Activated CD4-positive, CD25-positive, alpha-beta regulatory T cell treated with anti-CD3 and anti-CD28 coated beads, Interleukin-2, amount 50 U/mL, for 72 hours (primary cell): ENCODE data around the gene DAB1.
"Not testable (repeated sequence)": the region's sequence is repeated elsewhere in the genome, so short reads cannot be mapped to it uniquely, and the experiment has no call there.

Source experiments
- DNase-seq: peaks from one replicate; pipeline ENCODE4 v3.0.0; 2021

DAB1 gene

DNA sequence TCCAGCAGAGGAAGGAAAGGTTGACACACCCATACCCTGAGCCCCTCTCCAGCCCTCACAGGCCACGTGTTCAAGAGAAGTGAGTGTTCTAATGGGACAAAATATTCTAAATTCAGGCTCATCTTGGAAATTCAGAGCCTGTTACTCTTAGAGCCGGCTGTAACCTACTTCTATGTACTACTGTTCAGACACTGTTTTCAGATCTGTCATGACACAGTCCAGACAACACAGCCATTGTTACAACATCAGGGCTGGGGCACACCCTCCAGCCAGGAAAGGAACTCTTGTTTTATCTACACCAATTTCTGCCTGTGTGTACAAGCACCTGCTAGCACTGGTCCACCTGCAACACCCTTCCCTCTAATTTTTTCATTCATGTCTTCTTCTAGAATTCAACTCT is 312.7 kb downstream of the DAB1 start:
- DNase-seq, result no peak

DNA sequence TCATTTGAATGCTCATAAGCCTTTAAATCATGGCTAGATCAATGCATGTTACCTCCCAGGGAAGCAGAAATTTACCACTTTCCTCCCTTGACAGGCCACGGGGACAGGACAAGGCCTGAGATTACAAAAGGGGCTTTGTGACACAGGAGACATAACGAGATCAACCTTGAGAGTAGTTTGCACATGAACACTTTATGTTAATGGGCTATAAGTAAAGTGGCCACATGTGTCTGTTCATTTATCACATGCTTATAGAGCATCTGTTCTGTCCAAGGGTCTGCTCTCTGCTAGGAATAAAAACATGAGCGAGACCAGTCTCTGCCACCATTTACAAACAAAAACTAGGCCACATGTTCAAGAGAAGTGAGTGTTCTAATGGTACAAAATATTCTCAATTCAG is 314.0 kb downstream of the DAB1 start:
- no peak for DNase-seq

DNA sequence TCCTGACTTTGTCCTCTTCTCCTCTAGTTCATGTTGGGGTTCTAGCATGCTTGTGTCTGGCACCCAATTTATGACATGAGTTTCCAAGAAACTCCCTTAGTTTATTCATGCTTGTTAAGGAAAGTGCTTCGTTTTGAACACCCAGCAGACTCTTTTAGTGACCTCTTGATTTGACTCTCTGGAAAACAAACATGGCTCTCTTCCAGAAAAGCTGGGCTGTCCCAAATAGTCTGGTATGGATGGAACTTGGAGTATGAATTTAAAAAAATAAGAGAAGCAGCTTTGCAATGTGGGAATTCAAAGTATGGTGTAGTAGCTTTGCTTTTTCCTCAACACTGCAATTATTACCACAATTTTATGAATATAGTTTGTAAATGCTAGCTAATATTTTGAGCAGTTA is 314.6 kb downstream of the DAB1 start:
- no peak for DNase-seq

DNA sequence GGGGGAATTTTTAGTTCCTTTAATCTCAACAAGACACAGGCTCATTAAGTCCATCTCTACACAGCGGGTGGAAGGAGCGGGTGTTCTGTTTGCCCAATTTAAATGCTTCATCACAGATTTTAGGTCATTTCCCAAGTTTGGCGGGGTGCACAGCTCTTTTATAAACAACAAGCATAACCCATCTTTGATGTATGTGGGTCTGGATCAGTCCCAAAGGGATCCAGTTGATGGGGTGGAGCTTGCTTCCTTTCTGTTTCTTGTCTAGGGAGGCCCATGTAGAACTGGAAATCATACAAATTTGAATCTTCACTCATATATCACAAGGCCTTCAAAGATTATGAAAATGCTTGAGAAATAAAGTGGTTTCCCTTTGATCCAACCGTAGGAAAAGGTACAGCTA is 317.6 kb downstream of the DAB1 start:
- DNase-seq, result no peak

DNA sequence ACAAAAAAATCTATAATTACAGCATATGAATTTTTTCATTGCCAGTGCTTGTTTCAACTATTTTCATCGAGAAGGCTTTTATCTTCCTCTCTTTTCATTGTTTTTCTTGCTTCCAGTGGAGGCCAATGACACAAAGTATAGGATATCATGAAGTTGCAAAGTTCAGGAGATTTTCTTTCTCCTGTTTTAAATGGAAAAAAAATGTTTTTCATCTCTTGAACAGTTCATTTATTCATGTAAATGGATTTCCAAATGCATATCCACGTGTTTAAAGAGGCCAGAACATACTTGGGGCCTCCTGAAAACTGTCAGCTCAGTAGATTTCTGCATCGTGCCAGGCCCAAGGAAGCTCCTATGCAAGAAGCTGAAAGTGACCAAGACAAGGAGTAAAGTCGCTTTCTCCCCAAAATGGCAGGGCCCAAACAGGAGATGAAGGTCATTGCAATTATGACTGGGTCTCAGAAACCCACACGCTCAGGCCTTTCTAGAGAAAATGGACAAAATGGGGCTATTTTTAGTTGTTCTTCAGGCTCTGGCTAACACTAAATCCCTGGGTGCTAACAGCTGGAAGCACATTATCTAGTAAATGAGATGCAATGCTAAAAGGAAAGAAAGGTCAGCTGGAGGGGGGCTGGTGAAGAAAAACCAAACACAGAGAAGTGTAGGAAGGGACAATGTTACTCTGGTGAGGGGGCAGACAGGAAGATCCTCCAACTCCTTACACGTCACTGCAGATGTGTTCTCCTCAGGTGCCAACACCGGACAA is 321.1 kb downstream of the DAB1 start:
- DNase-seq, result no peak

DNA sequence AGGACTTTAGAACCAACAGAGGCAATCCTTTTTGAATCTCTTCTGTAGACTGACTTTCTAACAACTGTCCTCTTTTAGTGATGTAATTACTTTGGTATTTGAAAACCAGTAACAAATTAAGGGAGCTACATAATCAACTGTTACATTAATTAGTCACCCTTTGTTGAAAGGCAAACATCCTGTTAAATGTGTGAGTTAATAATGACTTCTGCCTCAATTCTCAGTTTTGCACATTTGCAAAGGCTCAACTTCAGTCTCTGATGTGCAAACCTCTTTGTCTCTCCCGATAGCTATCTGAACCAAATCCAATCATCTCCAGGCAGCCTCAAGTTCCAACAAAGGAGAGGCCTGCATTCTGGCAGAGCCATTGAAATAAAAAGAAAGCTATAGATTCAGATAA is 322.7 kb downstream of the DAB1 start:
- DNase-seq, result no peak

DNA sequence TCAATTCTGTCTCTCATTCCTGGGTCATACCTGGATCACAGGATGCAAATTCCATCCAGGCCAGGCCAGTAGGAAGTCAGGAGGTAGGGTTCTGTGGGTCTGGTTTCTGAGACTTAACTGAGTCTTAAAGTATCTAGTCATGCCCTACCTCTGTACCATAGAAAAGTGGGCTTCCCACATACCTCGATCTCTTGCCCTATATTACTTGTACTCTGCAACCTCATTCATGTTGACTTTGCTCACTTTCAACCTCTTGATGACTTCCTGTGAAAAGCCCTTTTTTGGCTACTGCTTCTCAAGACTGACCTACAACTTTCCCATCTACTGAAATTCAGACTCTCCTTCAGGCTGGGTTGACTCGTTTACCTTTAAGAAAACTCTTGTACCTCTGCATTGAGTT is 329.1 kb downstream of the DAB1 start:
- DNase-seq, result no peak

DNA sequence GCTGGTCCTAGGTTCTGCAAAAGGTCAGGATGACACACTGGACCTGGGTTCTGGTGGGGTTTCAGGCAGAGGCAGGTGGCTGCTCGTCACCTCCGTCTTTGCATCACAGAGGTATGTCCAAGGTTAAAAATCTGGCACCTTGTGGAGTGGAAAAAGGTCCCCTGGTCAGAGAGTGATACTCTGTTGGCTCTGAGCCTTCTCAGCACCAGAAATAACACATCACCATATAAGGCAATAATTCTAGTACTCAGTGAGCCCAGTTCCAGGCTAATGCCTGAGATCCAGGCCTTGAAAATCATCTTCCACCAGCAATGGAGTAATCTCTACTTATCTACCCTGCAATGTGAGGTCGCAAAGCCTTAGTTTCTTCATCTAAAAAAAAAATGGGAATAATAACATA is 330.7 kb downstream of the DAB1 start:
- no peak for DNase-seq

DNA sequence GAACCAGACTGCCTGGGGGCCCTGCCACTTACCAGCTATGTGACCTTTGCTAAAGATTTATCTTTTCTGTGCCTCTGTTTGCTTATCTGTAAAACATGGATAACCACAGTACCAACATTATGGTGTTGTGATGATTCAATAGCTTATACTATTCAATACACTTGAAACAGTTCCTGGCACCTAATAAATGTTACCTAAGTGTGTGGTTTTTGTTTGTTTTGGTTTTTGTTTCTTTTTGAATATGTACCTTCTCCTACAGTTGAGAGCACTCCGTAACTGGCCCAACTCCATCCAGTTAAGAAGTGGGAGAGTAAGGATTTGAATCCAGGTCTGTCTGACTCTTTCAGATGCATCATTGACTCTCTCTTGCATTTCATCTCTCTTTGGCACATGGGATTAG is 332.2 kb downstream of the DAB1 start:
- no peak for DNase-seq

DNA sequence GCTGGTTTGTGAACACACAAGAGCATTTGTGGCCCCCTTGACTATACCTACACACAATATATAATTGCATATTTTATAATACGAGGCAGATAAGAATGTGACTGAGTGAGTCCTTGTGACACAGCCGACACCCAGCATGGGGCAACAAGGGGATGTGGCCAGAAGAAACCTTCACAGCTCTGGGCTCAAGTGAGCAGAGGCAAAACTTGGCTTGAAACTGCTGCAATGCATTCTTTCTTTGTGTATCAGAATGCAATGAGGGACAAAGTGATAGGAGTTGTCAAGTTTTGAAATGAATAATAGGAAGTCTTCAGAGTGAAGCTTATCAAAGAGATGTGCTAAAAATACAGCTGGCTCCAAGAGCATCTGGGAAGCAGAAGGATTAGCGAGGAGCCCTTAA is 334.0 kb downstream of the DAB1 start:
- no peak for DNase-seq

DNA sequence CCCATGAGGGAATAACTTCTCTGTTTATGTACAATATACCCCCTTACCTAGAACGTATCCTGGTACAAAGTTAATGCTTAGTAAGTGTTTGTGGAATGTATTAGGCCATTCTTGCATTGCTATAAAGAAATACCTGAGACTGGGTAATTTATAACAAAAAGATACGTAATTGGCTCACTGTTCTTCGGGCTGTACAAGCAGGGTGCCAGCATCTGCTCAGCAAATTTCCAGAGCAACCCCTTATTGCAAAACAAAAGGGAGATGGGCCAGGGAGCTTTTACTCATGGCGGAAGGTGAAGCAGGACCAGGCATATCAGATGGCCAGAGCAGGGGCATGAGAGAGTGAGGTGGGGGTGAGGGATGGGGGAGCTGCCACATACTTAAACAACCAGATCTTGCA is 334.6 kb downstream of the DAB1 start:
- no peak for DNase-seq

DNA sequence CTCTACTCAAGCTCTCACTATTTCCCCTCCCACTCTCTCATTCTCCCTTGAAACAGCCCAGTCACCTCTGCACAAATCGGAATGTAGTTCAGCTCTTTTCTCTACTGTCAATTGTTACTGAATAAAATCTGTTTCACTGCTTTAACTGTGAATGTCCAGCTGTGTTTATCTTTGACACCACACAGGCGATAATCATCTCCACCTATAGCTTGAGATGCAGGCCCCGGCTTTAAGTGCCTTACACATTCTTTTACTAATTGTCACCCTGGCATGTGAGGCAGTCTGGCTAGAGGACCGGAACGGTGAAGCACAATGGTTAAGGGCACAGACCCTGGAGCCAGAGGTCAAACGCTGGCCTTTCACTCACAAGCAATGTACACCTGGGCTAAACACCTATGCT is 335.2 kb downstream of the DAB1 start:
- DNase-seq, result no peak

DNA sequence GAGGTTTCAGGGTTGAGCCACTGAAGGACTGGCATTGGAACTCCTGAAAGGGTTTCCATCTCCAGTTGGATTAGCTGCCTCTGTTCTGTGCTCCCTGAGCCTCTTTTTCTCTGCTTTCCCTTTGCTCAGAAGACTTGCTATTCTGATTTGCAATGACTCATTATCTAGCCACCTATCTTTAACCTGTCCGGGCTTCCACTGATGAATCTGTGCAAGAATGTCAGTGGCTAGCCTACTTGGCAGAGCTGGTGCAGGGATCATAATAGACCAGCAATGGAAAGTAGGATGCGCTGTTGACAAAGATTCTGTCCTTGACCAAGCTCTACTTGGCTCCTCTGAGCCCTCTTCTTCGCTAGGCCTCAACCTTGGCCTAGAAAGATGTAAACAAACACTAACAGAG is 336.2 kb downstream of the DAB1 start:
- not testable (repeated sequence) for DNase-seq

DNA sequence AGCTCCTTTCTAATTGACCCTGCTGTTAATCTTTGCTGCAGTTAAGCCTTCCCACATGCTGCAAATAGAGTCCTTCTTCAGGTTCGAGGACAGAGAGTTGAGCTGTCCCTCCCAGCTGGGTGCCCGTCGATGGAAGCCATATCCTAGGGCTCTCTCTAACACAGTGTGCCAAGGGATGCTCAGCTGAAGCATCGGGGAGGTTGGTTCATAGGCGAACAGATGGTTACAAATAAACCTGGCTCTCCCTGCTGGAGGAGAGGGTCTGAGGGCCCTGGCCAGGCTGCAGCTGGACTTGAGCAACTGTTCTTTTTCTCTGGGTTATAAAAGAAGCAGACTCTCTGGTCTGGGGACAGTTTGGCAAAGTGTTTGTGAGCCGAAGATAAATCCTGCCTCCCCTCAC is 337.7 kb downstream of the DAB1 start:
- no peak for DNase-seq

DNA sequence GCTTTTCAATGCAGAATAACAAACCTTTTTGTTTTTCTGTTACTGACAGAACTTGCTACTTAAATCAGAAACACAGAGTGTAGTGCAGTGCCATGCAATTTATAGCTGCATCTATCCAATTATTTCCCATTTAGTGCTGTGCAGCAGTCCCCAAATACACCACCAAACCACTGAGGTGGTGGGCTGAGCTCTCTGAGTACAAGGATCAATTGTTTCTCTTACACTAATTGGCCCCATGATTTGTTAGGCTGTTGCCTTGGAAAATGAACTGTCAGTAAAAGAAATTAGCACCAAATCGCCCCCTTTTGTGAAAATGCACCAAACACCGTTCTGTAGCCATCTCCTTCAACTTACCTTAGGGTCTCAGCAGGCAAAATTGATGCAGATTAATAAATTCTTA is 339.2 kb downstream of the DAB1 start:
- no peak for DNase-seq

DNA sequence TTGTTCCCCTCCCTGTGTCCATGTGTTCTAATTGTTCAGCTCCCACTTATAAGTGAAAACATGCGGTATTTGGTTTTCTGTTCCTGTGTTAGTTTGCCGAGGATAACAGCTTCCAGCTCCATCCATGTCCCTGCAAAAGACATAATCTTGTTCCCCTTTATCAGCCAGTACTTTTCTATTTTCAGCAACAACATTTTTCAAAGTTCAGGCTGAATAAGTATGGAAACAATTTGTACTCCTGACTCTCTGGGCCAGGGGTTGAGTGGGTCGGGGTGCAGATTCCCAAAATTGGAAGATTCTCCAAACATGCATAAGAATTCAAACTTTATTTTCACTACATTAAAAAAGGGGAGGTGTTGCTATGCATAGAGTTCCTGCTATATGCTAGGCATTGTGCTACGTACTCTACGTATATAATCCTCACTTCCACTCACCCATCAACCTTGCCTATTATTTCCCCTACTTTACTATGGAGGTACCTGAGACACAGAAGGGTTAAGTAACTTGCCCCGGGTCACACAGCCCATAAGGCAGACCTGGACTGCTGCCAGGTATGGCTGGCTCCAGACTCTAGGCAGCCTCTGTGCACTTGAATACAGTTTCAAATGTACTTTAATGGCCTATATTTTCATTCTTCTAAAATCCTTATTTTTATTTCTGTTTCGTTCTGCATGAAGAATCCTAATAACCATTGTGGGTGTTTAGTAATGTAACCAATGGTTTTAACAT is 341.0 kb downstream of the DAB1 start:
- no peak for DNase-seq

DNA sequence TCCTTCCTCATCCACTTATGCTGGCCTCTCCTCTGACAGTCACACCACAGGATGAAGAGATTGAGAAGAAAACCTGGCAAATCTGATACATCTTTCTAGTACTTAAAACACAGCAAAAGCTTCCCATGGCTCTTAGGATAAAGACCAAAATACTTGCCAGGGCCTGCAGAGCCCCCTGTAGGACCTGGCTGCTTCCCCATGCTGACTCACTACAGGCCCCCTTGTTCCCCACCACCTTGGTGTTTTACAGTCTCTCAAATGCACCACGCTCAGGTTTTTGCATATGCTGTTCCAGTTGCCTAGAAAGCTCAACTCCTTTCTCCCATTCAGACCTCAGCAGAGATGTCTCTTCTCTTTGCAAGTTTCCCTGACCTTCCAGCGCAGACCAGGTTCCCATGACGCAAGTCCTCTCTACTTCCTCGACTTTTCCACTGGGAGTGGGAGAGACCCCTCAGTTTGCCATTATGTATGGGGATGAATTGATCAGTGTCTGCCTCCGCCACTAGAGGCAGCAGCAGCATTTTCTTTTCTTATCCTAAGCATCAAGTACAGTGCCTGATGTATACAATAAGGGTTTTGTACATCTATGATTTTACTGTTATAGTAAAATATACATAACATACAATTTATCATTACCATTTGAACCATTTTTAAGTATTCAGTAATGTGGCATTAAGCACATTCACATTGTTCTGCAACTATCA is 344.3 kb downstream of the DAB1 start:
- no peak for DNase-seq

DNA sequence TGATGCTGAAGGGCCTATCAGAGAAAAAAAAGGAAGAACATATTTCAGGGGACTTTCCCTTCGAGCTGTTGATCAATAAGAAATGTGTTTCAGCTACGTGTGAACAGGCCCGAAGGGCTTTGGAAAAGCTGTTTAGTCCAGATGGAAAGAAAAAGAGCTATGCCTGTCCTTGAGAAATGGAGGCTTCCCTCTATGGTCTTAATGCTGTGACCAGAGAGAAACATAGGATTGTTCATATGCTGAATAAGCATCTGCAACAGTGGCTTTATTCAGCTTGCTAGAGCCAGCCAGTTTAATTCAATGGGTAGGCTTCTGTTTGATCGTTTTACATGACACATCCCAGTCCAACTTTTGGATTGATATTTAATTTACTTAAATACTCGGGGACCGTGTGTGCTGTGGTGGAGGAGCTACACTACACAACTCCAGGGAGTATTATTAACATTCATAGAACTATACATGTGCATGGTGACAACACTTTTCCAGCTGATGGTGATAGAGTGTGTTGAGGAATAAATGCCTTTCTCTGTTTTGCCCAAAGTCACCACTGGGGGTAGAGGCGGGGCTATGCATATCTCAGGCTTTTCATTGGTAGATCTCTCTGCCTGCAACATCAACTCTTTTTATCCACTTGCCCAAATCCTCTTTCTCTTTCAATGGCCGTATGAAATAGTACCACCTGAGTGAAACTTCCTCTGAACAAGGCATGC is 351.3 kb downstream of the DAB1 start:
- DNase-seq, result no peak

DNA sequence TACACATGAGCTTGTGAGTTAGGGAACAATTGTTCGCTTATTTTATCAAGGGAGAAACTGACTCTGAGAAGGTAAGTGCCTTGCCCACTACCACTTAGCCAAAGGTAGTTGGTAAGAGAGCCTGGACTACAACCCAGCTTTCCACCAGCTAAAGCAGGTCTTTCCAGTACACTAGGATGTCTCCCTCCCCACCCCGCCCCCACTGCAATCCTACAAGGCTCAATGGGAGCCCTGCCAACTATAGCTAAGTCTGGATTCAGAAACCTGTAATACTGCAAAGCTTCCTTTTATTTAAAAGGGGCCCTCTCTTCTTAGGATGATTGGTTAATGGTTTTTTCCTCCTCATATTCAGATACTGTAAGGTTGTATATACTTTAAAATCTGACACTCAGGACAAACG is 356.0 kb downstream of the DAB1 start:
- no peak for DNase-seq

DNA sequence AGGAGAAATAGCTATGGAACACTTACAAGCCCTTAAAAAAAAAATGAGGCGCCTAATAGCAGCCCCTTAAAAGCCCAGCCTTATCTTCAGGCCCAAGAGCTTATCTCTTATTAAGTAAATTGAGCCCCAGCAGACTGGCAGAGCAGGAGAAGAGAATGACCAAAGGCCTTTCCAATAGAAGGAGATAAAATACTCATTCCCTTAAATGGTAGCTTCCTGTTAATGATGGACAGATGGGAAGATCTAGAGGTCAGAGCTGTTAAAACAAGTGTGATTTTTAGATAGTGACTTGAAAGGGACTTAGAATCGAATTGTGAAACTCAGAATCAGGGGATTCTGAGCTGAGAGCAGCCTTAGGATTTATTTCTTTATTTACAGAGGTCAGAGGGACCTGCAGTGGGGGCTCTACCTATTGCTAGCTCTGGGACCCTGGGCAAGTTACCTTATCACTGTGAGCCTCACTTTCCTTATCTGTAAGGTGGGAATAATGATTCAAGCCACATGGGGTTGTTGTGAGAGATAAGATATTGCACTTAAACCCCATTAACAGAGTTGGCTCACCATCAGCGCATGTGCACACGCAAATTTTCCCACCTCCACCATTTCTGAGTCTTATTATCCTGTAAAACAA is 356.8 kb downstream of the DAB1 start:
- DNase-seq, result no peak

DNA sequence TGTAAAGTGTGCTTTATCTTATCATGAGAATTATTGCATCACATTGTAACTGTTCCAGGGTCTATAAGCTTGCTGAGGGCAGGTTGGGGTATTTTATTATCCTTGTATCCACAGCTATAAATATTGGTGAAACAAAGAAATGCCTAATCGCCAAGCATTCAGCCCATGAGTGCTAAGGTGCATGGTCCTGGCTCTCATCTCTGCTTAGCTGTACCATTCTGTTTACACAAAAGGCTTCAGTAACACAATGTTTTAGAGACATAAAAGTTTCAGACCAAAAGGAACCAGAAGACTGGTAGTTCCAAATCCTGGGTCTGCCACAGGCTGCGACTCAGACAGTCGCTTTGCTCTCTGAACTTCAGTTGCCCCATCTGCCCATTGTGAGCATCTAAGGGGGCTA is 358.4 kb downstream of the DAB1 start:
- no peak for DNase-seq

DNA sequence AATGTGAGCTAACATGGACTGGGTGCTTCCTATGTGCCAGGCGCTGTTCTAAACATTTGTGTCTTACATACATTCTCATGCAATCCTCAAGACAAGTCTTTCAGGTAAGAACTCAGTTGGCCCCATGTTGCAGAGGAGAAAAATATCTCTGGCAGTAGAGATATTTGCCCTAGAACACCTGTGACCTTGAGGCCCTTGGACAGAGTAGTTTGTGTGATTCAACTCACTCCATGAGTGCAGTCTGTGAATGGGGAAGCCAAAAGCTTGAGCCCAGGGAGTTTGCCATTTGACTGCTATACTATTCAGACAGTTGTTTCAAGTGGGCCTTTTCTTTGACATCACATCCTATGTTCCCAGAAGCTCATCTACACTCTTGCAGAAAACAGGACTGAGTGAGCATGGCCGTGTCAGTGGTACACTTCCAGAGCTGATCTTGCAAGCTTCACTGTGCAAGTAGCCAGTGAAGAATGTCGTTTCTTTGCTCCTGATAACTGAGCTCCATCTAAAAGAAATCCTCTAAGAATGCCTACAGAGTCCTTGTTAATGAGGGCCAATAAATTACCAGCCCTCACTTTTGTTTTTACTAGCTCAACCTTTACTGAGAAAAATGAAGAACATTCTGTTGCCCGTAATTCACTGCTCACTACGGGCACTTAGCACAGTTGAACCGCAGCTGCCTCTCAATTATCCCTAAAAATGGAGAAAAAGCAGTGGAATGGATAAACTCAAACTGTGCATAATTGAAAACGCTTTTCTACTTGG is 359.3 kb downstream of the DAB1 start:
- DNase-seq, result no peak
